ENCODE measurements around the gene ANGPTL4.
A peak's percentile ranks its signal among the peaks of the same experiment; 100 is the strongest.

The ANGPTL4 gene

GRCh38 chr19:8331263-8331845 lies 32.6 kb upstream of the ANGPTL4 start:
- no peak for TF ChIP-seq CTCF (IDR thresholded peaks at IDR 0.05)
- no peaks in the 10 kb centered on the region for H3K36me3 ChIP-seq (ENCODE audit: control insufficient read depth, insufficient read depth, low read length)

DNA sequence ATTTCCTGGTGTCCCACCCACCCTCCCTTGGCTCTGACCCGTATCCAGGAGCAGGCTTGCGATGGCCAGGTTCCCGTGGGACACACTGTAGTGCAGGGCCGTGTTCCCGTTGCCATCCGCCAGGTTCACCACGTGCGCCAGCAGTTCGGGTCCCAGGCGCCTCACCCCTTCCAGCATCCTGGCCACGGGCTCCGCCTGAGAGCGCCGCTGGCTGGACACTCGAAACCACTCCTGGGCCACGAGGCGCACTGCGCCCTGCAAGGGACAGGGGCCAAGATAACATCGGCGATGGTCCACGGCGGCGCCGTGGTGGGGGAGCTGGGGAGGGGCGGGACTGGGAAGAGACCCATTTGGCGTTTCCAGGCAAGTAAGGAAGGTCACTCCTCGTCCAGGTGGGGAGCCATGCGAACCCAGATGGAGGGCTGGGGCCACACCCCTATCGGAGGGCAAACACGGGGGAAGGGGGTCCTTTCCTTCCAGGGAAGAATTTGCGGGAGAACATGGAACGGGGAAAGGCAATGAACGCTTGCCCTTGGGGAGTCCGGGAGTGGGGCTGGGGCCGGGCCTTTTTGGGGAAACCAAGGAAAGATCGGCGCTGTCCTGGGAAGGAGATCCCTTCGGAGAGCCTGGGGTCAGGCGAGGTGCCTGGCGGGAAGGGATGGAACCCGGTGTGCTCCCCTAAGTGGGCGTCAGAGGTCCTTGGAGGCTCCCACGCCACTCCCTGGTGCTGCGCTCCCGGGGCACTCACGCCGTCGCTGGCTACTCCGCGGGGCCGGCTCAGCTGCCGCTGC lies 30.8 kb upstream of the ANGPTL4 start:
- Histone ChIP-seq H3K36me3 (ENCODE audit: control insufficient read depth, insufficient read depth, low read length) (no peaks in the 10 kb centered on the region), H3K4me1 (no peaks in the 10 kb centered on the region), H3K27ac (no peak overlapping the region), H3K4me2 (ENCODE audit: low read length) (peak overlapping the region; percentile 65), H3K4me3 (ENCODE audit: low read depth, low read length) (peak overlapping the region; percentile 22), H3K79me2 (no peaks in the 10 kb centered on the region), H3K9ac (no peak overlapping the region), H3K27me3 (ENCODE audit: control insufficient read depth, insufficient read depth, low read length) (no peaks in the 10 kb centered on the region), H3K9me3 (ENCODE audit: control insufficient read depth, low read length) (no peaks in the 10 kb centered on the region), H2AFZ (peak overlapping the region; percentile 60)
- TF ChIP-seq CTCF (IDR thresholded peaks at IDR 0.05), result no peak

More at GRCh38 chr19:8331263-8331845, 32.6 kb upstream of the ANGPTL4 start:
- H3K4me1 ChIP-seq, result no peaks in the 10 kb centered on the region
- no peak overlapping the region for H2AFZ ChIP-seq
- H3K9me3 ChIP-seq (ENCODE audit: control insufficient read depth, low read length), result no peaks in the 10 kb centered on the region
- no peaks in the 10 kb centered on the region for H3K79me2 ChIP-seq
- no peak overlapping the region for H3K9ac ChIP-seq
- no peak overlapping the region for H3K4me2 ChIP-seq (ENCODE audit: low read length)
- H3K4me3 ChIP-seq (ENCODE audit: low read depth, low read length), result no peak overlapping the region
- H3K27ac ChIP-seq, result no peak overlapping the region
- H3K27me3 ChIP-seq (ENCODE audit: control insufficient read depth, insufficient read depth, low read length), result no peaks in the 10 kb centered on the region

DNA sequence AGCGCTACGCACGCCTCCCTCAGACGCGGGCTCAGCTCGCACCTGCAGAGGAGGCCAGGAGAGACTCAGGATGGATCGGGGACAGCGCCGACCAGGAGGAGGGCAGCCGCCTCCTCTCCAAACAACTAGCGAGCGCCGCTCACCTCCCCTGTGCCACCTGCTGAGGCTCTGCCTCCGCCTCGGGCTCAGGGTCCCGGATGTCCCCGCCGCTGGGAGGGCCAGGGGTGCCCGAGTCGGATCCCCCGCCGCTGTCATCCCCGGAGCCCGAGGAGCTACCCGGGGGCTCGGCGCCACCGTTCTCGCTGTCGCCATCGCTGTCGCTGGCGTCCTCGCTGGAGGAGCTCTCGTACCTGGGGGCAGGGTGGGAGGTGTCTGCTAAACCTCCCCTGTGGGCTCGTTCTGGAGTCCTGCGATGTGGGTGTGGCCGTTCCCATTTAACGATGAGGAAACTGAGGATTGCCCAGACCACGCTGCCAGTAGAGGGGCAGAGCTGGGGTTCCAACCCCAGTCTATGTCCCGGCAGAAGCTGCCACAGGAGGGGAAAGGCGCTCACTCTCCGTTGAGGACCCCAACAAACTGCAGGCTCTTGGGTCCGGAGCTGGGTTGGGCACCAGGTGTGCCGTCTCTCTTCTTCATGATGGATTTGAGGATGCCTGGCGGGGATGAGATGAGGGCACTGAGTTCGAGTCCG lies 30.0 kb upstream of the ANGPTL4 start:
- Histone ChIP-seq H3K4me1 (no peaks in the 10 kb centered on the region), H3K79me2 (no peaks in the 10 kb centered on the region), H3K4me2 (ENCODE audit: low read length) (peak overlapping the region; percentile 65), H3K27me3 (ENCODE audit: control insufficient read depth, insufficient read depth, low read length) (no peaks in the 10 kb centered on the region), H3K9ac (no peak overlapping the region), H3K27ac (no peak overlapping the region), H3K4me3 (ENCODE audit: low read depth, low read length) (peak overlapping the region; percentile 42), H2AFZ (peak overlapping the region; percentile 60), H3K36me3 (ENCODE audit: control insufficient read depth, insufficient read depth, low read length) (no peaks in the 10 kb centered on the region), H3K9me3 (ENCODE audit: control insufficient read depth, low read length) (no peaks in the 10 kb centered on the region)
- no peak for TF ChIP-seq CTCF (IDR thresholded peaks at IDR 0.05)

DNA sequence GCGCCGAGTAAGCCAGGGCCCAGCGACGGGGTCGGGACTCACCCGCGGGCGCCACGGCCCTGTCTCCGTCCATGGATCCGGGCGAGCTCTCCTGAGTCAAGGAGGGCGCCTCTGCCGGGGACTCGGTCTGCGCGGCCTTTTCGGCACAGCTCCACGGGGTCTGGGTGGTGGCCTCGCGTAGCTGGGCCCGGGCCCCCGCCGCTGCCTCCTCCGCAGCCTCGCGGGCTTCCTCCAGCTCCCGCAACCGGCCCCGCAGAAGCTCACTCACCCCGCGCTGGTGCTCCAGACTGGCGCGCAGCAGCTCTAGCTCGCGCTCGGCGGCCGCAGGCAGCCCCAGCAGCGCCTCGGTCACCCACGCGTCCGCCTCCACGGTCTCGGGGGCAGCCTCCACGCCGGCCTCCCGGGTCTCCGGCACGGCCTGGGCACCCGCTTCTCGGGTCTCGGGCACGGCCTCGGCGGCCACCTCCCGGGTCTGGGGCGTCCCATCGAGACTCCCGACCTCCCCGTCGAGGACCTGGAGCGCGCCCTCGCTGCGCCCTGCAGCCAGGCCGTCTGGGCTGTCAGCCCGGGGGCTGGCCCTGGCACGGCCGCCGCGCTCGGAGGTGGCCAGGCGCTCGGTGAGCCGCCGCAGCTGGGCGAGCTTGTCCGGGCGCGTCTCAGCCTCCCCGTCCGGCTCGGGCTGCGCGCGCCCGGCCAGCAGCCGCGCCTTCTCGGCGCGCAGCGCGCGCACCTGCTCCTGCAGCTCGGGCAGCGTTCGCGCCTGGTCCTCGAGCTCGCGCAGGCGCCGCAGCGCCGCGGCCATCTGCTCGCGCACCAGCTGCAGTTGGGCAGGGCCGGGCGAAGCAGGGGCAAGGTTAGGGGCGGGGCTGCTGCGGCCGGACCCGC lies 29.3 kb upstream of the ANGPTL4 start:
- no peak for TF ChIP-seq CTCF (IDR thresholded peaks at IDR 0.05)
- H3K79me2 ChIP-seq, result no peaks in the 10 kb centered on the region
- no peaks in the 10 kb centered on the region for H3K36me3 ChIP-seq (ENCODE audit: control insufficient read depth, insufficient read depth, low read length)
- no peaks in the 10 kb centered on the region for H3K4me1 ChIP-seq
- H3K27me3 ChIP-seq (ENCODE audit: control insufficient read depth, insufficient read depth, low read length), result no peaks in the 10 kb centered on the region
- H3K4me3 ChIP-seq (ENCODE audit: low read depth, low read length), result peak overlapping the region; percentile 42
- peak overlapping the region; percentile 53 for H2AFZ ChIP-seq
- no peak overlapping the region for H3K9ac ChIP-seq
- no peak overlapping the region for H3K27ac ChIP-seq
- H3K4me2 ChIP-seq (ENCODE audit: low read length), result peak overlapping the region; percentile 65
- no peaks in the 10 kb centered on the region for H3K9me3 ChIP-seq (ENCODE audit: control insufficient read depth, low read length)

Measured in parathyroid adenoma (tissue), 2 donors.